ENCODE results near the gene NPIPA5.
"Not testable (repeated sequence)": the region's sequence is repeated elsewhere in the genome, so short reads cannot be mapped to it uniquely, and the experiment has no call there.

NPIPA5 gene

GRCh38 chr16:15388060-15388459 lies 10.0 kb upstream of the NPIPA5 start:
- not testable (repeated sequence) for DNase-seq

GRCh38 chr16:15382810-15383209 lies 4.7 kb upstream of the NPIPA5 start:
- not testable (repeated sequence) for DNase-seq

- not testable (repeated sequence) for DNase-seq
Measured at GRCh38 chr16:15357495-15357894, 20.6 kb downstream of the NPIPA5 start.

GRCh38 chr16:15354846-15355245 lies 23.2 kb downstream of the NPIPA5 start:
- not testable (repeated sequence) for DNase-seq

- DNase-seq: not testable (repeated sequence)
Measured at GRCh38 chr16:15352852-15353251, 25.2 kb downstream of the NPIPA5 start.

- not testable (repeated sequence) for DNase-seq
Measured at GRCh38 chr16:15351745-15352144, 26.3 kb downstream of the NPIPA5 start.

- DNase-seq: not testable (repeated sequence)
Measured at GRCh38 chr16:15351251-15351650, 26.8 kb downstream of the NPIPA5 start.

GRCh38 chr16:15348721-15349120 lies 29.4 kb downstream of the NPIPA5 start:
- DNase-seq: not testable (repeated sequence)

GRCh38 chr16:15342337-15342736 lies 35.8 kb downstream of the NPIPA5 start:
- not testable (repeated sequence) for DNase-seq

GRCh38 chr16:15338986-15339385 lies 39.1 kb downstream of the NPIPA5 start:
- DNase-seq: not testable (repeated sequence)

- not testable (repeated sequence) for DNase-seq
Measured at GRCh38 chr16:15337974-15338605, 40.0 kb downstream of the NPIPA5 start.

GRCh38 chr16:15335609-15336008 lies 42.5 kb downstream of the NPIPA5 start:
- not testable (repeated sequence) for DNase-seq

GRCh38 chr16:15333969-15334368 lies 44.1 kb downstream of the NPIPA5 start:
- not testable (repeated sequence) for DNase-seq

- DNase-seq: not testable (repeated sequence)
Measured at GRCh38 chr16:15330978-15331377, 47.1 kb downstream of the NPIPA5 start.

- not testable (repeated sequence) for DNase-seq
Measured at GRCh38 chr16:15324954-15325353, 53.1 kb downstream of the NPIPA5 start.

GRCh38 chr16:15323373-15323772 lies 54.7 kb downstream of the NPIPA5 start:
- not testable (repeated sequence) for DNase-seq

- DNase-seq: not testable (repeated sequence)
Measured at GRCh38 chr16:15321221-15321620, 56.9 kb downstream of the NPIPA5 start.

GRCh38 chr16:15314562-15314961 lies 63.5 kb downstream of the NPIPA5 start:
- DNase-seq: not testable (repeated sequence)
